Amniotic stem cell (primary cell): ENCODE data around the gene CTAGE8.
"Not testable (repeated sequence)": the region's sequence is repeated elsewhere in the genome, so short reads cannot be mapped to it uniquely, and the experiment has no call there.

Source experiments
- DNase-seq: peaks from one replicate; lab custom pipeline; 2025; lab: John Stamatoyannopoulos, UW

Gene CTAGE8

GRCh38 chr7:144256112-144256511 is 13.0 kb downstream of the CTAGE8 start:
- no peak for DNase-seq

GRCh38 chr7:144255471-144255897 is 13.6 kb downstream of the CTAGE8 start:
- DNase-seq, result no peak

DNA sequence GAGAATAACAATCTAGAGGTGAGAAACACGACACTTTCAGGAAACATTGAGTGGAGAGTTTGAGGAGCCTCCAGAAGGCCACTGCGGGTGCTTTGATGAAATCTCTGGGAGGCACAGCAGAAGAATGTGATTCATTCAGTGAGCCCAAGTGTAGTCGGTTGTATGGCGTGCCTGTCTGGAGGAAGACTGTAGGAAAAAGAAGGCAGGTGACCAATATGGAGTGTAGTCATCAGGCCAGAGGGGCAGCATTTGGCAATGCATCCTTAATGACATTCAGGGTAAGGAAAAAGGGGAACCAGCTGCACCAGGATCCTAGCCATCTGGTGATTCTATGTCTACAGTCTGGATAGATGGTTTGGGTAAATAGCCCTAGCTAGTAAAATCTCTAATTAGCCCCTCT is 16.8 kb downstream of the CTAGE8 start:
- not testable (repeated sequence) for DNase-seq

- DNase-seq, result not testable (repeated sequence)
Observed at GRCh38 chr7:144247674-144248330, 21.3 kb downstream of the CTAGE8 start.

DNA sequence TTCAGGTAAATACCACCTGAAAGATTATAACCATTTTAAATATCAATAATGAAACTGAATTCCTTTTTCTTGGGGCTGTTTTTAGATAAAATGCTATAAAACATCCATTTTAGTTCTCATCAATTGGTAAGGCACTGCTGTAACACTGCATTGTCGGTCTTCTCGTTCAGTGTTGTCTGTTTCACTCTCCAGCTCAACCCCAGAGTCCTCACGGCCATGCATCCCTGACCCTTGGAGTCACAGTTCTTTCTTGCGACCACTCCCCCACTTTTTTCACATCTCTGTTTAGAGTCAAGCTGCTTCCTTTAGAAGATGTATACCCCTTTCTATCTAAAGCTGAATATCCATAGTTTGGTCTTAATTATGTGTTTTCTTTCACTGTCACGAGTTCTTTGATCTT is 22.1 kb downstream of the CTAGE8 start:
- not testable (repeated sequence) for DNase-seq

DNA sequence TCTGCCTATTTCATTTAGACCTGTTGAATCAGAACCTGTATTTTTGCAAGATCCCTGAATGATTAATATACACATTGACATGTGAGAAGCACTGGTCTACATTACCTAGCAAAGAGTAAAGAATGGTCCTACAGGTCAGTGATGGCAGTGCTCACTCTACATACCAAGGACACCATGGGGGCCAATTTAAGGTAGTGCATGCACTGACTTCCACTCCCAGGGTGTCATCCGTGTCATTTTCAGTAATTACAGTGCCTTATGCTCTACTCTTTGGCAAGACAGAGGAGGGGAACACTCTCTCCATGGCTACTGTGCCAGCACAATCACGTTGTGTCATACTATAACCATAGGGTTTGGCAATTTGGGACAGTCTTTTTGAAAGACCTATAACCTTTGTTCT is 23.7 kb downstream of the CTAGE8 start:
- DNase-seq, result not testable (repeated sequence)

GRCh38 chr7:144239365-144239764 is 29.7 kb downstream of the CTAGE8 start, which contains the start of gene OR2A42:
Gene OR2A42, minus strand, starts transcription at chr7:144239605. Its CDS starts 6,762 bp downstream, at chr7:144232843.
- not testable (repeated sequence) for DNase-seq

GRCh38 chr7:144238530-144239082 is 30.5 kb downstream of the CTAGE8 start:
- DNase-seq, result not testable (repeated sequence)

- DNase-seq, result not testable (repeated sequence)
Observed at GRCh38 chr7:144233039-144233438, 36.0 kb downstream of the CTAGE8 start.

DNA sequence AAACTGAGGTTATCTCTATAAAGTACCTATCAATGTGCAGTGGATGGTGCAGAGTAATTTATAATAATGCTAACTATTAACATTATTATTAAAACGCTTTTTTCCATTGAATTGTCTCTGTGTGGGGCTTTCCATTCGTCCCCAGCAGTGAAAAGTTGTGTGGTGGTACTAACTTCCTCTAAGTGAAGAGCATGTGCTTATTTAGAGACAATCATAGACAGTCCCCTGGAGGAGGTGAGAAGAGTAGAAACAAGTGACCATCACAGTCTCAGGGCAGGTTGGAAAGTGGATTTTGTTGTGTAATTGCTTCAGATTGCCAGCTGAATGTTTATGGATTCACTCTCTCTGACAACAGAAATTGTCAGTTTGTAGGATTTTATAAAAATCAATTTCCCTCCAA is 38.1 kb downstream of the CTAGE8 start:
- DNase-seq, result not testable (repeated sequence)

DNA sequence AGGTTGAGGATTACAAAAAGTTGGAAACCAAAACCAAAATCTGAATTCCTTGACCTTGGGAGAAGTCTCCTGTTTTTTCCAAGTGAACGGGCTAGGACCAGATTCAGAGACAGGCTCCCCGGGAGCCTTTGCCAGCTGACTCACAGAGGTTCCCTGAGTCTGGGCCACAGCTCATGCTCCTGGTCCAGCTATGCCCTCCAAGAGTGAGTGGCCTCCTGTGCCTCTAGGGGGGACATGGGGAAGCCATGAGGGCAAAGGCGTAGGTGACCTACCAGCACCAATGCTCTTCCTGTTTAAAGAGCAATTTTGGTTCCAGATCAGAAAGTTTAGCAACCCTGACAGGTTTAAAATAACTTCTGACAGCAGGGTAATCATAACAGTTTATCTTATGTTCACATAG is 40.3 kb downstream of the CTAGE8 start:
- not testable (repeated sequence) for DNase-seq

GRCh38 chr7:144226866-144227265 is 42.2 kb downstream of the CTAGE8 start:
- not testable (repeated sequence) for DNase-seq

DNA sequence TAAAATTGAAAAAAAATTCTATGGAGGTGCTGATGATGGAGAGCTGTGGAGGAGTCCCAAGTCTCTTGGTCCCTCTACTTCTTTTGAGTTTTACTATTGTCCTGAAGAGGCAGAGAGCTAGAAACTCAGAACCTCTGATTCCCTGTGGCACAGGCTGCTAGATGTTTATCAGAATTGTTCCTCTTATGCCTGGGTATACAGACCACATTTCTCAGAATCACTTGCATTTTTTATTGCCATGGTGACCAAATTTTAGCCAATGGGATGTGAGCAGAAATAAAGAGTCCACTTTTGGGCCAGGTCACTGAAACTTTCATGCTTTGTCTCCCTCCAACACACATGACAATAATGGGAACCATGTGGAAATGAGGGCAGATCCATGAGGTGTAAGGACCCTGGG is 45.4 kb downstream of the CTAGE8 start:
- DNase-seq, result not testable (repeated sequence)

DNA sequence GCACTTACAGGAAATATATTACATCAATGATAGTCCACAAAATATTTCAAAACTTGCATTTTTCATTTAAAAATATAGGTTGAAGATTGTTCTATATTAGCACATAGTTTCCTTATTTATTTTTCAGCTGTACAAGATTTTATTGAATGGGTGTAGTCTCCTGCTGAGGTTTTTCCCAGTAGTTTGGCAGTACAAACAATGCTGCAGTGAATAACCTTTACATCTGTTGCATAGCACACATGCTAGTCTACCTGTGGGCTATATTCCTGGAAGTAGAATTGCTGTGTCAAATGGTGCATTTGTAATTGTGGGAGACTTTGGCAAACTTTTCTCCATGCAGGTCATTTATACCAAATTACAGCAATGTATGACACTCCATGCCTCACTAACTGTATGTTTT is 48.6 kb downstream of the CTAGE8 start:
- DNase-seq, result not testable (repeated sequence)

GRCh38 chr7:144219149-144219548 is 49.9 kb downstream of the CTAGE8 start:
- DNase-seq, result not testable (repeated sequence)

DNA sequence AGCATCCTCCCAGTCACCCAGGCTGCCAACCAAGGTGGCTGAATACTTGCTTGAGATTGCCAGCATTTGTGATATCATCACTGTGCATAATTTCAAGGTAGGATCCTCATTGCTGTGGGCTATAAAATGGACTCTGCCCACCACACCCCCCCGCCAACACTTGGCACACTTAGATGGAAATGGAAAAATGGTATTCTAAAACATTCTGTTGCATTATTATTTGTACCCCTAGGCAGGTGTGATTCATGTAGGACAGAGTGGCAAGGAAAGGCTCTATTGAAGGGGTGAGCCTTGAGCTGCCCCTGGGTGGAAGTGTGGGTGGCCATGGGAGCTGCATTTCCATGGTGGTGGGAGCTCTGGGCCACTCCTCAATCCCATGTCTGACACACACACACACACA is 50.5 kb downstream of the CTAGE8 start:
- DNase-seq, result not testable (repeated sequence)

- DNase-seq, result not testable (repeated sequence)
Observed at GRCh38 chr7:144217200-144217599, 51.9 kb downstream of the CTAGE8 start.
